ENCODE results near the gene ARL2BP. TPM values are rescaled to one million over a fixed set of nuclear protein-coding genes. Genes with fewer than 3 reads are reported as not detected.

ARL2BP gene
- total and polyA plus RNA-seq, 2 of the 4 experiments (the other 2 are of a cell fraction), result 46.9 to 73.7 TPM

GRCh38 chr16:57268804-57269800 is 24.0 kb downstream of the ARL2BP start (continued):
- TF ChIP-seq MAZ (IDR thresholded peaks at IDR 0.05; ENCODE audit: borderline replicate concordance, low read depth, low read length), result no peak
- TF ChIP-seq MAFK (IDR thresholded peaks at IDR 0.05; ENCODE audit: low read depth, low read length), result no peak

- ChIA-PET POLR2A (ENCODE audit: unreplicated experiment) (no interaction called here), CTCF (interaction anchor here (0.6 kb wide), 1 partner anchor 23 kb away, joined by 8 read pairs; no protein-coding TSS in a partner anchor)
- no peak overlapping the region for H2AK9ac ChIP-seq (replicated peaks; ENCODE audit: low read depth, low read length, poor library complexity)
- H2BK15ac ChIP-seq (ENCODE audit: low read depth, low read length), result no peak overlapping the region
- H3K14ac ChIP-seq (replicated peaks; ENCODE audit: low read depth, low read length), result no peak overlapping the region
- no peak overlapping the region; the same call in 1 of the 2 replicates for H2AK5ac ChIP-seq (ENCODE audit: low read depth, low read length)
- H3K9me1 ChIP-seq (ENCODE audit: insufficient read depth, low read length), result no peaks in the 10 kb centered on the region
- H2BK5ac ChIP-seq (ENCODE audit: low read depth, low read length, poor library complexity, severe bottlenecking), result no peak overlapping the region
- intact Hi-C loops (cut with micrococcal nuclease), result no loop called here
- H2BK20ac ChIP-seq (ENCODE audit: low read depth, low read length), result no peak overlapping the region
- no peaks in the 10 kb centered on the region for H3K79me1 ChIP-seq (ENCODE audit: low read depth in 1 of 2, low read length in 2 of 2)
- no peak overlapping the region for H3K4ac ChIP-seq (ENCODE audit: low read depth, low read length)
- no peak overlapping the region for H3K18ac ChIP-seq (ENCODE audit: low read depth, low read length)
- H4K5ac ChIP-seq (ENCODE audit: low read depth, low read length), result no peak overlapping the region
- H2BK120ac ChIP-seq (ENCODE audit: low read depth, low read length), result no peak overlapping the region
- no peak overlapping the region for H3K4me2 ChIP-seq (ENCODE audit: low read depth, low read length)
- peak overlapping the region; percentile 33 for H2AFZ ChIP-seq (replicated peaks; ENCODE audit: low read length, poor library complexity)
- dilution Hi-C loops (cut with HindIII; ENCODE audit: low sequenced_read_pairs, unreplicated experiment), result no loop called here
- no peak overlapping the region for H3K9ac ChIP-seq (ENCODE audit: low read depth, low read length)
- no peak overlapping the region for H4K91ac ChIP-seq (ENCODE audit: insufficient read depth, low read depth, low read length)
- no TSS peak for BruUV-seq (replicated peaks)
- no peak overlapping the region for H3K27ac ChIP-seq (ENCODE audit: insufficient read depth, low read length)
- no CpG with 5 or more reads among the region's 25 CpGs for whole genome bisulfite sequencing, 2 experiments (ENCODE audit: extremely low coverage in 2 of 2, insufficient read length in 1 of 2)
- no peak overlapping the region for H3K4me3 ChIP-seq (ENCODE audit: insufficient read depth, low read depth, low read length)
- H3K23ac ChIP-seq (ENCODE audit: low read depth, low read length), result no peak overlapping the region
- H3K9me3 ChIP-seq (ENCODE audit: control insufficient read depth, insufficient read depth, low read length), result no peaks in the 10 kb centered on the region
- in situ Hi-C loops (cut with MboI; ENCODE audit: low sequenced_read_pairs), result no loop called here
- no peak for DNase-seq
- H4K8ac ChIP-seq (ENCODE audit: low read depth in 2 of 2, low read length in 2 of 2), result no peak overlapping the region
- H3K56ac ChIP-seq (ENCODE audit: extremely low read depth, insufficient read depth, low read length), result no peak overlapping the region
- H3K36me3 ChIP-seq (ENCODE audit: control insufficient read depth, insufficient read depth, low read length), result no peaks in the 10 kb centered on the region
- ATAC-seq (ENCODE audit: low read depth), result no peak
- H3K4me1 ChIP-seq (ENCODE audit: control insufficient read depth, insufficient read depth, low read length), result no peaks in the 10 kb centered on the region
- H4K20me1 ChIP-seq (ENCODE audit: insufficient read depth, low read length), result no peaks in the 10 kb centered on the region; the same call in 1 of the 2 replicates
- peaks cover 11% of the 10 kb centered on the region; the same call in 1 of the 2 replicates for H3K27me3 ChIP-seq (ENCODE audit: control insufficient read depth, insufficient read depth, low read length)
- no peak for TF ChIP-seq MAFK (IDR thresholded peaks at IDR 0.05; ENCODE audit: low read depth, low read length)
- no peak for TF ChIP-seq CEBPB (IDR thresholded peaks at IDR 0.05; ENCODE audit: low read depth, low read length)
- no peak for TF ChIP-seq BHLHE40 (IDR thresholded peaks at IDR 0.05; ENCODE audit: low read depth, low read length)
- no peak for TF ChIP-seq MXI1 (IDR thresholded peaks at IDR 0.05; ENCODE audit: borderline replicate concordance, low read depth, low read length)
- no peak for TF ChIP-seq ELK1 (IDR thresholded peaks at IDR 0.05; ENCODE audit: borderline replicate concordance, low read depth, low read length)
- no peak for TF ChIP-seq USF2 (IDR thresholded peaks at IDR 0.05; ENCODE audit: low read depth, low read length)
- no peak for TF ChIP-seq RFX5 (IDR thresholded peaks at IDR 0.05; ENCODE audit: low read depth, low read length)
- TF ChIP-seq SMC3 (IDR thresholded peaks at IDR 0.05; ENCODE audit: low read depth, low read length), result no peak
- TF ChIP-seq RAD21 (IDR thresholded peaks at IDR 0.05; ENCODE audit: low read length), result no peak
Measured at GRCh38 chr16:57270221-57271062, 25.4 kb downstream of the ARL2BP start.
